Lower lobe of right lung (tissue), 2 donors: Measurements from ENCODE around the gene CASP4. TPM values are rescaled to one million over a fixed set of nuclear protein-coding genes. Genes with fewer than 3 reads are reported as not detected.
A peak's percentile ranks its signal among the peaks of the same experiment; 100 is the strongest.

ENCODE experiments used
- ATAC-seq, 2 donors: fragments of 200-7000 bp; cut with Tn5 transposase; one replicate each; pipeline ENCODE4 v1.9.1; 2020 to 2022; ENCODE audit warnings: mild to moderate bottlenecking in 2 of 2, moderate library complexity in 2 of 2
- DNase-seq: peaks from one replicate; pipeline ENCODE4 v3.0.0-alpha.2; 2020
- H3K27ac ChIP-seq: fragments of 200-600 bp; one replicate; pipeline ENCODE4 v1.8.0; 2022
- H3K27me3 ChIP-seq: fragments of 200-600 bp; one replicate; pipeline ENCODE4 v1.8.0; 2022; ENCODE audit warnings: low read depth
- H3K36me3 ChIP-seq: fragments of 200-600 bp; one replicate; pipeline ENCODE4 v1.8.0; 2022; ENCODE audit warnings: mild to moderate bottlenecking
- H3K4me1 ChIP-seq: fragments of 200-600 bp; one replicate; pipeline ENCODE4 v1.8.0; 2022
- H3K4me3 ChIP-seq: fragments of 200-600 bp; one replicate; pipeline ENCODE4 v1.8.0; 2022; ENCODE audit warnings: mild to moderate bottlenecking
- H3K9me3 ChIP-seq: fragments of 200-600 bp; one replicate; pipeline ENCODE4 v1.8.0; 2022
- intact Hi-C: fragments of 100-400 bp; cut with DNase I; formaldehyde crosslinking; loops from one replicate; pipeline ENCODE4 v1.11.0; 2022
- total RNA-seq: library from RNA; stranded (reverse); fragmentation: NEBNext Ultra II Directional; extraction: Animal tissue kit (Norgen Biotek cat#: 25700); gene quantifications from one replicate; pipeline ENCODE4 v1.2.1, GENCODE V29; 2021
- TF ChIP-seq, protein P1 (sequence below): fragments of 200-600 bp; IDR thresholded peaks from one replicate; pipeline ENCODE4 v1.8.0; 2022; ENCODE audit warnings: antibody characterized with exemption, mild to moderate bottlenecking
- donor health status: DM: no; HTN: yes; CAD: no; lungs with severe emphysema.

Gene CASP4
- total RNA-seq, 1 donor from 2014 or later = 113 TPM

DNA sequence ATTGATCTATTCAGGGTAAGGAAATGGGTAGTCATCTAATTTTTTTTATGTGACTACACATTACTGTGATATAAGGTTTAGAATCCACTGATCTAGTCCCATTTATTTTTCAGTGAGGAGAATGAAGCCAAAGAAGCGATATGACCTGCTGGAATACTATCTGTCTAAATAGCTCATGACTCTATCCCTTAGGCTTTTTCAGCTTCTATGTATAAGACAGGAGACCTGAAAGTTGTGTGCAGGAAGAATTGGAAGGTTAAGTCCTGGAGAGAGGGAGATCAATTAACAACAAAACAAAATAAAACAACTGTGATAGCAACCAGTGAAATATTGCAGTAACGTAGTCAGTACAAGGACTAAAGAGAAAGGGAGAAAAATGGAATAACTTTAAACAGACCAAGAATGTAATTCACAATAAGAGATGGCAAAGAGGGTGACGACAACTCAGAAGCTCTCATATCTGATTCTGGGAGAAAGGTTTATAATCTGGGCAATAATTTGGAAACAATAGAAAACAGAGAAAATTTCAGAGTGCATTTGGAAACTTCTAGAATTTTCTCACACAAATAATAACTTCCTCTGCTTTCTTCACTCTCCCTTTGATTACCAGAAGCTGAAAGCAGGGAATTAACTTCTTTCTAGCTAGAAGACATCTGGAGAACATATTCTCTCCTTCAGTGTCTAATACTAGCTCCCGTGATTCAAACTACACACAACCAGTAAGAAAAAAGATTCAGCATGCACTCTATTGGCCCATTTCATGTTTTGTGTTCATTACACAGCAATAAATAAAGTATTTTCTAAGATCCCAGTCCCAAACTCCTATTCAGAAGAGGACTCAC is 50.9 kb downstream of the CASP4 start:
- no peaks in the 10 kb centered on the region for H3K36me3 ChIP-seq
- intact Hi-C loops = no loop called here
- H3K27me3 ChIP-seq = no peaks in the 10 kb centered on the region
- peak overlapping the region; percentile 50 for H3K4me3 ChIP-seq
- no peaks in the 10 kb centered on the region for H3K9me3 ChIP-seq
- H3K27ac ChIP-seq = peak overlapping the region; percentile 77
- peak; percentile 46 to 62 for ATAC-seq
- peaks cover 25% of the 10 kb centered on the region for H3K4me1 ChIP-seq
- no peak for DNase-seq
- TF ChIP-seq, protein P1, sequence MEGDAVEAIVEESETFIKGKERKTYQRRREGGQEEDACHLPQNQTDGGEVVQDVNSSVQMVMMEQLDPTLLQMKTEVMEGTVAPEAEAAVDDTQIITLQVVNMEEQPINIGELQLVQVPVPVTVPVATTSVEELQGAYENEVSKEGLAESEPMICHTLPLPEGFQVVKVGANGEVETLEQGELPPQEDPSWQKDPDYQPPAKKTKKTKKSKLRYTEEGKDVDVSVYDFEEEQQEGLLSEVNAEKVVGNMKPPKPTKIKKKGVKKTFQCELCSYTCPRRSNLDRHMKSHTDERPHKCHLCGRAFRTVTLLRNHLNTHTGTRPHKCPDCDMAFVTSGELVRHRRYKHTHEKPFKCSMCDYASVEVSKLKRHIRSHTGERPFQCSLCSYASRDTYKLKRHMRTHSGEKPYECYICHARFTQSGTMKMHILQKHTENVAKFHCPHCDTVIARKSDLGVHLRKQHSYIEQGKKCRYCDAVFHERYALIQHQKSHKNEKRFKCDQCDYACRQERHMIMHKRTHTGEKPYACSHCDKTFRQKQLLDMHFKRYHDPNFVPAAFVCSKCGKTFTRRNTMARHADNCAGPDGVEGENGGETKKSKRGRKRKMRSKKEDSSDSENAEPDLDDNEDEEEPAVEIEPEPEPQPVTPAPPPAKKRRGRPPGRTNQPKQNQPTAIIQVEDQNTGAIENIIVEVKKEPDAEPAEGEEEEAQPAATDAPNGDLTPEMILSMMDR = no peak

DNA sequence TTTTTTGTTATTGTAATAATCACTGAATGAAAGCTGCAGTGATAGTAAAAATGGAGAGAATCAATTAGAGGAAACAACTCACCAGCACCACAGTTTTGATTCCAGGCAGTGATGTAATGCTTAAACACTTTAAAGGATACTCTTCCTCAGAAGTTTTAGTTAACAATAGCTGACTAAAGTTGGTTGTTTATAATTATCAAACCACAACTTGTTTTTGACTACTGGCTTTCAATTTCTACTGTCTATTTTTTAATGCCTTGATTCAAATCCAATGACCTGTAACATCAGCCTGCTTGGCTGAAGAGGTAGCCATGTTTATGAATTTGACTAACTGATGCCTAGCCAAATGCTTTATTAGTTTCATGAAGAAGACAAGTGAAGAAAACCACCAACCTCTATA is 51.9 kb downstream of the CASP4 start:
- H3K27me3 ChIP-seq = no peaks in the 10 kb centered on the region
- H3K27ac ChIP-seq = peak overlapping the region; percentile 26
- no peaks in the 10 kb centered on the region for H3K9me3 ChIP-seq
- H3K4me3 ChIP-seq = peak overlapping the region; percentile 50
- no peak for ATAC-seq
- H3K4me1 ChIP-seq = peaks cover 25% of the 10 kb centered on the region
- TF ChIP-seq, protein P1 = no peak
- DNase-seq = no peak
- no peaks in the 10 kb centered on the region for H3K36me3 ChIP-seq
- intact Hi-C loops = no loop called here

DNA sequence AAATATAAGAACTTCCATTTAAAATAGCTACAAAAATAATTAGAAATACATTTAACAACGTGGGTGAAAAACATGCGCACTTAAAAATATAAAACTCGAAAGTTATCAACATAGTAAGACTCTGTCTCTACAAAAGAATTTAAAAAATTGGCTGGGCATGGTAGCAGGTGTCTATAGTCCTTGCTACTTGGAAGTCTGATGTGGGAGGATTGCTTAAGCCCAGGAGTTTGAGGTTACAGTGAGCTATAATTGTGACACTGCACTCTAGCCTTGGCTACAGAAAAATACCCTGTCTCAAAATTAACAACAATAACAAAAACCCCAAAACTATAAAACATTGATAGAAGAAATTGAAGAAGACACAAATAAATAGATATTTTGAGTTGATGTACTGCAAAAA is 56.3 kb downstream of the CASP4 start:
- Histone ChIP-seq H3K4me3 (no peak overlapping the region), H3K36me3 (no peaks in the 10 kb centered on the region), H3K27me3 (no peaks in the 10 kb centered on the region), H3K4me1 (peaks cover 16% of the 10 kb centered on the region), H3K27ac (no peak overlapping the region), H3K9me3 (no peaks in the 10 kb centered on the region)
- DNase-seq (no peak), ATAC-seq (no peak)
- TF ChIP-seq, protein P1 = no peak
- intact Hi-C loops = no loop called here

- intact Hi-C loops = no loop called here
- Histone ChIP-seq H3K36me3 (peaks cover 5% of the 10 kb centered on the region), H3K4me1 (no peaks in the 10 kb centered on the region), H3K27me3 (no peaks in the 10 kb centered on the region), H3K27ac (no peak overlapping the region), H3K9me3 (no peaks in the 10 kb centered on the region), H3K4me3 (no peak overlapping the region)
- ATAC-seq = no peak
- TF ChIP-seq, protein P1 = no peak
- DNase-seq = no peak
These were observed 60.2 kb downstream of the CASP4 start for GRCh38 chr11:104908186-104908531.

- TF ChIP-seq, protein P1 = no peak
- intact Hi-C loops = no loop called here
- H3K27ac ChIP-seq = no peak overlapping the region
- no peak overlapping the region for H3K4me3 ChIP-seq
- H3K4me1 ChIP-seq = no peaks in the 10 kb centered on the region
- no peaks in the 10 kb centered on the region for H3K27me3 ChIP-seq
- DNase-seq (no peak), ATAC-seq (no peak)
- no peaks in the 10 kb centered on the region for H3K9me3 ChIP-seq
- peaks cover 5% of the 10 kb centered on the region for H3K36me3 ChIP-seq
These were observed 60.7 kb downstream of the CASP4 start for GRCh38 chr11:104907521-104908185.
